HL-60 (cell line): ENCODE results near the gene RSU1.

ENCODE experiments used
- DNase-seq, 2 experiments: peaks; one replicate each; pipeline ENCODE4 v3.0.0-alpha.2; 2010 to 2020; ENCODE audit warnings: low read depth in 1 of 2, low spot score in 1 of 2
- H3K27ac ChIP-seq: fragments of 250-450 bp; sonication (Bioruptor Pico); replicated peaks from 2 replicates; pipeline ENCODE4 v1.5.1; 2020; ENCODE audit warnings: mild to moderate bottlenecking, moderate library complexity
- H3K27me3 ChIP-seq: fragments of 250-450 bp; sonication (Bioruptor Pico); 2 replicates; pipeline ENCODE4 v1.5.1; 2021; ENCODE audit warnings: mild to moderate bottlenecking, moderate library complexity; ENCODE audit not compliant: insufficient read depth, poor library complexity, severe bottlenecking
- H3K4me3 ChIP-seq: replicated peaks from 2 replicates; pipeline ENCODE4 v1.5.1; 2011; ENCODE audit warnings: mild to moderate bottlenecking, control low read depth, low read length; ENCODE audit not compliant: insufficient read depth
- CTCF ChIP-seq: IDR thresholded peaks from one replicate; pipeline ENCODE4 v1.5.1; 2011; ENCODE audit warnings: low read length, control low read depth, inconsistent platforms; ENCODE audit not compliant: insufficient read depth
- GABPA ChIP-seq: IDR thresholded peaks from 2 replicates; pipeline ENCODE4 v1.6.1; 2012; ENCODE audit warnings: low read depth
- POLR2AphosphoS5 ChIP-seq: IDR thresholded peaks from 2 replicates; pipeline ENCODE4 v1.6.1; 2012; ENCODE audit warnings: low read depth
- REST ChIP-seq: IDR thresholded peaks from 2 replicates; pipeline ENCODE4 v1.6.1; 2012; ENCODE audit warnings: low read depth; ENCODE audit not compliant: insufficient replicate concordance
- SPI1 ChIP-seq: IDR thresholded peaks from 2 replicates; pipeline ENCODE4 v1.6.1; 2012; ENCODE audit warnings: low read depth, mild to moderate bottlenecking, borderline replicate concordance

RSU1 gene

GRCh38 chr10:16597656-16598055, 219.6 kb downstream of the RSU1 start:
- TF ChIP-seq CTCF = no peak
- TF ChIP-seq GABPA = no peak
- no peak for TF ChIP-seq SPI1
- no peak for TF ChIP-seq REST
- TF ChIP-seq POLR2AphosphoS5 = no peak
- Histone ChIP-seq H3K4me3 (no peak overlapping the region), H3K27ac (no peak overlapping the region), H3K27me3 (no peaks in the 10 kb centered on the region)
- DNase-seq = no peak

GRCh38 chr10:16592378-16592777, 224.8 kb downstream of the RSU1 start:
- no peaks in the 10 kb centered on the region for H3K27me3 ChIP-seq
- no peak overlapping the region for H3K4me3 ChIP-seq
- DNase-seq = no peak
- H3K27ac ChIP-seq = no peak overlapping the region
- no peak for TF ChIP-seq SPI1

- Histone ChIP-seq H3K27me3 (no peaks in the 10 kb centered on the region), H3K27ac (no peak overlapping the region), H3K4me3 (no peak overlapping the region)
- TF ChIP-seq SPI1 (no peak), REST (no peak), GABPA (no peak), POLR2AphosphoS5 (no peak), CTCF (no peak)
- DNase-seq = no peak
Observed at GRCh38 chr10:16586358-16587138, 230.7 kb downstream of the RSU1 start.

- no peak overlapping the region for H3K4me3 ChIP-seq
- DNase-seq = no peak
- no peaks in the 10 kb centered on the region for H3K27me3 ChIP-seq
- no peak overlapping the region for H3K27ac ChIP-seq
- TF ChIP-seq GABPA (no peak), REST (no peak), SPI1 (no peak), CTCF (no peak)
Observed at GRCh38 chr10:16585103-16585502, 232.1 kb downstream of the RSU1 start.
